Adrenal gland (tissue), 5 donors: ENCODE measurements around the gene SCGB1A1.

Experiments
- POLR2A ChIP-seq, 2 donors: fragments of 450-650 bp; IDR thresholded peaks; one replicate each; pipeline ENCODE4 v1.6.1; 2017; ENCODE audit warnings: antibody characterized with exemption in 2 of 2, mild to moderate bottlenecking in 2 of 2, moderate library complexity in 1 of 2
- TF ChIP-seq, protein P1 (sequence below), 6 experiments: fragments of 450-650 bp in 4 of 6; fragments of 200-600 bp in 2 of 6; sonication (generic) in 1 of 6; IDR thresholded peaks; 1 replicate in 5 of 6; 2 replicates in 1 of 6; pipeline versions ENCODE4 v1.5.1 to v1.8.0; 2016 to 2021; ENCODE audit warnings: antibody characterized with exemption in 6 of 6, mild to moderate bottlenecking in 2 of 6, moderate library complexity in 1 of 6
- donor health status: DM: no; HTN: no; CAD: no.

DNA sequence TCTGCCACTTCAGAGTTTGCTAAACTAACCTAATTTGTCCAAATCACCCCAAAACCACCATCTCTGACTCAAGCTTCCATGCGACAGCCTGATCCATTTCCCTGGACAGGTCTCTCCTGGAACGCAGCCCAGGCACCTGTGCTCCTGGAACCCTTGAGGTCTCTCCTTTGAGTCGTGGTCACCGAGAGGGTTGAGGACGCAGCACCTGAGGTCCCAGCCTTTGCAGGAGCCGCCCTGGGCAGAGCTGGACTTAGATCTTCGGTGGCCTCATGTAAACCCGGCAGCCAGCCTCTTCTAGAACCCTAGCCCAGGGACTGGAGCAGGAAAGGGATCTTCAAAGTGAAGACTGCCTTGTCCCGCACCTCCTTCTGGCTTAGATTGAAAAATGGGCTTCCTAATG, 44.0 kb upstream of the SCGB1A1 start:
- TF ChIP-seq, protein P1, sequence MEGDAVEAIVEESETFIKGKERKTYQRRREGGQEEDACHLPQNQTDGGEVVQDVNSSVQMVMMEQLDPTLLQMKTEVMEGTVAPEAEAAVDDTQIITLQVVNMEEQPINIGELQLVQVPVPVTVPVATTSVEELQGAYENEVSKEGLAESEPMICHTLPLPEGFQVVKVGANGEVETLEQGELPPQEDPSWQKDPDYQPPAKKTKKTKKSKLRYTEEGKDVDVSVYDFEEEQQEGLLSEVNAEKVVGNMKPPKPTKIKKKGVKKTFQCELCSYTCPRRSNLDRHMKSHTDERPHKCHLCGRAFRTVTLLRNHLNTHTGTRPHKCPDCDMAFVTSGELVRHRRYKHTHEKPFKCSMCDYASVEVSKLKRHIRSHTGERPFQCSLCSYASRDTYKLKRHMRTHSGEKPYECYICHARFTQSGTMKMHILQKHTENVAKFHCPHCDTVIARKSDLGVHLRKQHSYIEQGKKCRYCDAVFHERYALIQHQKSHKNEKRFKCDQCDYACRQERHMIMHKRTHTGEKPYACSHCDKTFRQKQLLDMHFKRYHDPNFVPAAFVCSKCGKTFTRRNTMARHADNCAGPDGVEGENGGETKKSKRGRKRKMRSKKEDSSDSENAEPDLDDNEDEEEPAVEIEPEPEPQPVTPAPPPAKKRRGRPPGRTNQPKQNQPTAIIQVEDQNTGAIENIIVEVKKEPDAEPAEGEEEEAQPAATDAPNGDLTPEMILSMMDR (IDR thresholded peaks at IDR 0.05): no peak
- TF ChIP-seq POLR2A (IDR thresholded peaks at IDR 0.05): no peak
